ENCODE measurements around the gene CCDC69.
A peak's percentile ranks its signal among the peaks of the same experiment; 100 is the strongest.

The CCDC69 gene

GRCh38 chr5:151142933-151143332, 81.0 kb downstream of the CCDC69 start:
- DNase-seq (ENCODE audit: low spot score) = no peak

GRCh38 chr5:151141535-151141934, 82.4 kb downstream of the CCDC69 start:
- peak; percentile 69 for DNase-seq (ENCODE audit: low spot score)

- no peak for DNase-seq (ENCODE audit: low spot score)
These were observed 83.0 kb downstream of the CCDC69 start for GRCh38 chr5:151140686-151141459.

GRCh38 chr5:151139646-151140045, 84.2 kb downstream of the CCDC69 start:
- no peak for DNase-seq (ENCODE audit: low spot score)

GRCh38 chr5:151139015-151139414, 84.9 kb downstream of the CCDC69 start:
- peak; percentile 46 for DNase-seq (ENCODE audit: low spot score)

- DNase-seq (ENCODE audit: low spot score) = no peak
These were observed 85.8 kb downstream of the CCDC69 start for GRCh38 chr5:151138114-151138513.

- no peak for DNase-seq (ENCODE audit: low spot score)
These were observed 86.6 kb downstream of the CCDC69 start for GRCh38 chr5:151137067-151137825.

GRCh38 chr5:151134228-151134627, 89.7 kb downstream of the CCDC69 start:
- DNase-seq (ENCODE audit: low spot score) = no peak

GRCh38 chr5:151132963-151133362, 90.9 kb downstream of the CCDC69 start:
- DNase-seq (ENCODE audit: low spot score) = no peak

Measured in CD4-positive, alpha-beta T cell treated with Interleukin-6 at 100 ng/mL for 8 hours (primary cell).